IPS-18a (cell line): ENCODE results near the gene HSD17B2.

Source experiments
- H3K27ac ChIP-seq: one replicate; pipeline ENCODE4 v1.5.1; 2013; ENCODE audit warnings: low read length
- H3K27me3 ChIP-seq: one replicate; pipeline ENCODE4 v1.6.1; 2013; ENCODE audit warnings: mild to moderate bottlenecking, low read length; ENCODE audit not compliant: control insufficient read depth, insufficient read depth
- H3K36me3 ChIP-seq: one replicate; pipeline ENCODE4 v1.6.1; 2013; ENCODE audit warnings: low read depth, low read length; ENCODE audit not compliant: control insufficient read depth
- H3K4me1 ChIP-seq: one replicate; pipeline ENCODE4 v1.6.1; 2013; ENCODE audit warnings: low read depth, low read length; ENCODE audit not compliant: control insufficient read depth
- H3K4me3 ChIP-seq: one replicate; pipeline ENCODE4 v1.5.1; 2013; ENCODE audit warnings: low read length
- H3K9ac ChIP-seq: one replicate; pipeline ENCODE4 v1.6.1; 2013; ENCODE audit warnings: mild to moderate bottlenecking, low read length, moderate library complexity
- H3K9me3 ChIP-seq: one replicate; pipeline ENCODE4 v1.6.1; 2013; ENCODE audit warnings: low read depth, low read length; ENCODE audit not compliant: control insufficient read depth

HSD17B2 gene

DNA sequence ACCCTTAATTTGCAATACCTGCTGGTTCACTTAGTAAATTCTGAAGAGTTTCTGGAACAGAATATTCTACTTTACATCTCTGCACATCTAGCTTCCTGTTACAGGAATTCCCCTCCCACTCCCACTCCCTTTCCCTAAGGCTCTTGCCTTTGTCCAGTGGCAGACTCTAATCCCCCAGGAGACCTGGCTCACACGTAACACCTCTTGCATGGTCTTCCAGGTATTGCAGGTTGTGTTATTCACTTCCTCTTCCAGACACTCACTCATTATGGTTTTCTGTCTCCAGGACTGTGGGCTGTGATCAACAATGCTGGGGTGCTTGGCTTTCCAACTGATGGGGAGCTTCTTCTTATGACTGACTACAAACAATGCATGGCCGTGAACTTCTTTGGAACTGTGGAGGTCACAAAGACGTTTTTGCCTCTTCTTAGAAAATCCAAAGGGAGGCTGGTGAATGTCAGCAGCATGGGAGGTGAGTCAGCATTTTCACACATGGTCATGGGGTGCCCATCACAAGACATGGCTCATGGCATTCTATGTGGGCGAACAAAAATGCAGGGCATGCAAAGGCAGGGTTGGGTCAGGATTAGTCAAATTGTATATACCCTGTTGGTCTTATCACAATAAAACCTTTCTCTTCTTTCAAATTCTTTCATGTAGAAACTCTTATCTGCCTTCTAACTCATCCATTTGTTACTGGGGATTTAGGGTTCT, 35.8 kb downstream of the HSD17B2 start:
- Histone ChIP-seq H3K36me3 (no peaks in the 10 kb centered on the region), H3K27ac (no peak overlapping the region), H3K4me3 (no peak overlapping the region), H3K27me3 (no peaks in the 10 kb centered on the region), H3K4me1 (no peaks in the 10 kb centered on the region), H3K9ac (no peak overlapping the region), H3K9me3 (no peaks in the 10 kb centered on the region)

DNA sequence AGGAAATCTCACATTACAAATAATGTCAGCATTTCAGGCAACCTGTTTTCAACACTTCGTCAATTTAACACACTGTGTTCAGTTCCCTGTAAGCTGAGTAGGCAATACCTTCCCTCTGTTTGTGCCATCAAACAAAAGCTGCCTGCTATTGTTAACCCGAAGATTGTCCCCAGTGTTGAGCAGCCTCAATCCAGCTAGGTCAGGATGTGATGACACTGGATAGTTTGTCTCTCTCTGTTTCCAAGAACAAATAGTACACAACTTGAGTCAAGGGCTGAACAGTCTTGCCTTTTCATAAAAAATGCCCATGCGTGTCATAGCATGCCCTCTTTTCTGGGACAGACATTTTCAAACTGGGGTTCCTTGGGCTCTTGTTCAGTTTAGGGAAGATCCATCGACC, 36.4 kb downstream of the HSD17B2 start:
- no peaks in the 10 kb centered on the region for H3K9me3 ChIP-seq
- no peaks in the 10 kb centered on the region for H3K27me3 ChIP-seq
- no peak overlapping the region for H3K27ac ChIP-seq
- no peak overlapping the region for H3K9ac ChIP-seq
- no peaks in the 10 kb centered on the region for H3K36me3 ChIP-seq
- no peak overlapping the region for H3K4me3 ChIP-seq
- no peaks in the 10 kb centered on the region for H3K4me1 ChIP-seq

DNA sequence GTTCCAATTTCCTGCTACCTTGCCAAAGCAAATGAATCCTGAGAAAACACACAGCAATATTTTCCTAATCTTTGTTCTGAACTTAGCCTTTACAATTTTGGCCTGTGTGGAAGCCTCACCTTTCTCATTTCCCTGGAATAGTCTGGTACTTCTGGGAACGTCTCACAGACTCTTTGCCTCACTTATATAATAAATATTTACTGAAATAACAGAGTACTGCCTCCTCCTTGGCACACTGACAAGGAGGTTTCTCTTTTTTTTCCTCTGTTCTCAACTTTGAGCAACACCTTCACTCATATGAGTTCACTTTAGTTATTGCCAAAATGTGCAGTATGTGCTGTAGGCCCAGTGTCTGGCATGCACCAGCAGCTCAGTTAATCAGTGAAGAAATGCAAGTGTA, 37.3 kb downstream of the HSD17B2 start:
- no peak overlapping the region for H3K9ac ChIP-seq
- H3K27ac ChIP-seq, result no peak overlapping the region

DNA sequence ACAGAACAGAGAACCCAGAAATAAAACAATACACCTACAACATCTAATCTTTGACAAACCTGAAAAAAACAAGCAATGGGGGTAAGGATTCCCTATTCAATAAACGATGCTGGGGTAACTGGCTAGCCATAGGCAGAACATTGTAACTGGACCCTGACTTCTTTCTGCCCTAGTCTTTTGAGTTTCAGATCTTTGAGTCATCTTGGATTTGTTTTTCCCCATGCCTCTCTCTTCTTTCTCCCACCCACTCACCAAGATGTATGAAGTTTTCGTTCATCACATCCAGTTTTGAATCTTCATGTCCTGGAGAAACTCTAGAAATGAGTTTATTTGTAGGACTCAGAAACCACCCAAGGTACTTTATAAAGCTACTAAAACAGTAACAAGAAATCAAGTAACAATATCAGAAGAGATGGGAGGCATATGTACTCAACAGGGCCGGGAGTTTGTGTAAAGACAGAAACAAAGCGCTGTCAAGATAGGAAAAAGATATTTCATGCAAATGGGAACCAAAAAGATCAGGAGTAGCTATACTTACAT, 39.0 kb downstream of the HSD17B2 start:
- no peak overlapping the region for H3K27ac ChIP-seq

More for the DNA sequence above, 37.3 kb downstream of the HSD17B2 start:
- Histone ChIP-seq H3K9me3 (no peaks in the 10 kb centered on the region), H3K27me3 (no peaks in the 10 kb centered on the region), H3K36me3 (no peaks in the 10 kb centered on the region), H3K4me1 (no peaks in the 10 kb centered on the region), H3K4me3 (no peak overlapping the region)

DNA sequence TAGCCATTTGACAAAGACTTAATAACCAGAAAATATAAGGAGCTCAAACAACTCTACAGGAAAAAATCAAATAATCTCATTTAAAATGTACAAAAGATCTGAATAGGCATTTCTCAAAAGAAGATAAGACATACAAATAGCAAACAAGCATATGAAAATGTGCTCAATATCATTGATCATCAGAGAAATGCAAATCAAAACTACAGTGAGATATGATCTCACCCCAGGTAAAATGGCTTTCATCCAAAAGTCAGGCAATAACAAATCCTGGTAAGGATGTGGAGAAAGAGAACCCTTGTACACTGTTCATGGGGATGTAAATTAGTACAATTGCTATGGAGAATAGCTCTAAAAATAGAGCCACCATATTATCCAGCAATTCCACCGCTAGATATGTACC, 43.1 kb downstream of the HSD17B2 start:
- H3K9me3 ChIP-seq, result no peaks in the 10 kb centered on the region

More for the DNA sequence above, 39.0 kb downstream of the HSD17B2 start:
- H3K9me3 ChIP-seq, result no peaks in the 10 kb centered on the region
- H3K4me3 ChIP-seq, result no peak overlapping the region
- no peaks in the 10 kb centered on the region for H3K36me3 ChIP-seq
- no peak overlapping the region for H3K9ac ChIP-seq
- no peaks in the 10 kb centered on the region for H3K27me3 ChIP-seq
- no peaks in the 10 kb centered on the region for H3K4me1 ChIP-seq

DNA sequence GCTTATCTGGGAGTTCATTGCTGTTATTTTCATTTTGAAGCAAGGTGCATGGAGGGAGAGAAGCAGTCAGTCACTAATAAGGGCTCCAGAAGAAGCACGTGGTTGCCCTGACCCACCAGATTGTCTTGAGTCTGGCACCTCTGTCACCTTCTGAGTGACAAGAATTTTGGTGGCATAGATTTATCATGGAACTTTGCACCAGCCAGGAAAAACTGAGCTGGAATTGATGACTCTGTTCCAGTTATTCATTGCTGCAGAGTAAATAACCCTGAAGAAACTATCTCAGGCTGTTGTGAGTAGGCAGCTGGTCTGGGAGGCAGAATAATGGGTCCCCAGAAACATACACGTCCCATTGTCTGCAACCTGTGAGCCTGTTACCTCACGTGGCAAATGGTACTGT, 44.8 kb downstream of the HSD17B2 start:
- H3K4me1 ChIP-seq, result no peaks in the 10 kb centered on the region
- H3K9ac ChIP-seq, result no peak overlapping the region
- H3K4me3 ChIP-seq, result no peak overlapping the region
- no peaks in the 10 kb centered on the region for H3K36me3 ChIP-seq
- H3K27ac ChIP-seq, result no peak overlapping the region
- no peaks in the 10 kb centered on the region for H3K9me3 ChIP-seq
- H3K27me3 ChIP-seq, result no peaks in the 10 kb centered on the region

More for the DNA sequence above, 43.1 kb downstream of the HSD17B2 start:
- Histone ChIP-seq H3K36me3 (no peaks in the 10 kb centered on the region), H3K27me3 (no peaks in the 10 kb centered on the region), H3K27ac (no peak overlapping the region), H3K4me3 (no peak overlapping the region), H3K4me1 (no peaks in the 10 kb centered on the region), H3K9ac (no peak overlapping the region)

DNA sequence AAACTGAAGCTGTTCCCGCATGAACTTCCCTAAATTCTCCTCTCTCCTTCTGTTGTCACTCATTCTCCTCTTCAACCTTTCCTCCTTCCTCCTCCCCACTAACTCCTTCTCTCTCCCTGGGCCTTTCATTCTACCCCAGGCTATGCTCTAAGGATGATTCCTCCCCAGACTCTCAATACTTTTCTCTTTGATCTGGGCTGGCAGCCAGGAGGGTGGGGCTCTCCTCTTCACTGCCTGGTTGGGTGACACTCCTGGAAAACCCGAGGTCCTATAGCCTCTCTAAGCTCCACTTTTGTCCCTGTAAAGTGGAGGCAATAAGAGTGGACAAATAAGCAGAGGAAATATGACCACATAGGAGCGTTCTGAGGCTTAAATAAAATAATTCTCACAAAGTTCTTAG, 46.2 kb downstream of the HSD17B2 start:
- H3K27me3 ChIP-seq, result no peaks in the 10 kb centered on the region
- H3K4me1 ChIP-seq, result no peaks in the 10 kb centered on the region
- no peaks in the 10 kb centered on the region for H3K36me3 ChIP-seq
- no peak overlapping the region for H3K27ac ChIP-seq
- H3K4me3 ChIP-seq, result no peak overlapping the region
- H3K9ac ChIP-seq, result no peak overlapping the region
- no peaks in the 10 kb centered on the region for H3K9me3 ChIP-seq

DNA sequence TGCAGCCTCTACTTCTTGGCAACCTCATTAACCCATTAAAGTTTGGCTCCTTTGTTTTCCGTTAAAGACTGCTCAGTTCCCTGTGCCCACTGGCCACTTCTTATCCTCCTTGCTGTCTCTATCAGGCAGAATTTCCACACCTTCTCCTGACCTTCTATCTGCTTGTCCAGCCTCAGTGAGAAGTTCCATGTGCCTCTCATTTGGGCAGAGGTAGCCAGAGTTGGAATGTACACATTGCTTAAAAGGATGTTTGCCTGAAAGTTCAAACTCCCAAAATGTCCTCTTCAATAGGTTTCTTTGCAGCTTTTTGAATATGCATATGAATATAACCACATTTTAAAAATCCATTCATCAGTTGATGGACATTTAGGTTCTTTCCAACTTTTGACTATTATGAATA, 47.0 kb downstream of the HSD17B2 start:
- no peaks in the 10 kb centered on the region for H3K9me3 ChIP-seq
- H3K27ac ChIP-seq, result no peak overlapping the region
- H3K27me3 ChIP-seq, result no peaks in the 10 kb centered on the region
- H3K9ac ChIP-seq, result no peak overlapping the region
- H3K4me3 ChIP-seq, result no peak overlapping the region
- no peaks in the 10 kb centered on the region for H3K4me1 ChIP-seq
- no peaks in the 10 kb centered on the region for H3K36me3 ChIP-seq

DNA sequence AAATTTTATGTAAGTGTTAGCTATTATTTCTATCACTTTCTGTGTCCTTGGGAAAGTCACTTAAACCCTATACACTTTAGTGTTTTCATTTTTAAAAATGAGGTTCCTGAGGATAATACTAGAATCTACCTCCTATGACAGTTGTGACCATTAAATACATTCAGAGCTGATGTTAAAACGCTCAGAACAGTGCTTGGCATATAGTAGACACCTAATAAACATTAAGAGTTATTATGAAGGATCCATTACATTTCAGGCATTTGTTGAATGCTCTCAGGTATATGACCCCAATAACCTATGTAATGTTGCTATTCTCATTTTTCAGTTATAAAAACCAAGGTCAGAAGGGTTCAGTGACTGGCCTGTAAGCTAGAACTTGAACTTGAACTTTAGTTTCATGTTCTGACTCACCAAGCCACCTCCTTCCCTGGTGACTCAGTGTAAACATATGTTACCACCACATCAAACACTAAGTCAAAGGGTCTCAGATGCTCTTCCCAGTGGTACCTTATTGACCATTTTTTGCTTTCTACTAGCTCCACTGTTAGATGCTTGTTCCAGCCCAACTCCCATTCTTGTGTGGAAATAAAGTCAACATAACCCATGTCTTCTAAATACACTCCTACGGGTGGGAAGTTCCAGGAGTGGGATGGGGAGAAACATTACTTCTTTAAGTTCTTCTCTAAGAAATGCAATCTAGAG, 47.6 kb downstream of the HSD17B2 start:
- no peaks in the 10 kb centered on the region for H3K4me1 ChIP-seq
- H3K36me3 ChIP-seq, result no peaks in the 10 kb centered on the region
- no peak overlapping the region for H3K4me3 ChIP-seq
- H3K27ac ChIP-seq, result no peak overlapping the region
- H3K9ac ChIP-seq, result no peak overlapping the region
- no peaks in the 10 kb centered on the region for H3K27me3 ChIP-seq
- no peaks in the 10 kb centered on the region for H3K9me3 ChIP-seq

DNA sequence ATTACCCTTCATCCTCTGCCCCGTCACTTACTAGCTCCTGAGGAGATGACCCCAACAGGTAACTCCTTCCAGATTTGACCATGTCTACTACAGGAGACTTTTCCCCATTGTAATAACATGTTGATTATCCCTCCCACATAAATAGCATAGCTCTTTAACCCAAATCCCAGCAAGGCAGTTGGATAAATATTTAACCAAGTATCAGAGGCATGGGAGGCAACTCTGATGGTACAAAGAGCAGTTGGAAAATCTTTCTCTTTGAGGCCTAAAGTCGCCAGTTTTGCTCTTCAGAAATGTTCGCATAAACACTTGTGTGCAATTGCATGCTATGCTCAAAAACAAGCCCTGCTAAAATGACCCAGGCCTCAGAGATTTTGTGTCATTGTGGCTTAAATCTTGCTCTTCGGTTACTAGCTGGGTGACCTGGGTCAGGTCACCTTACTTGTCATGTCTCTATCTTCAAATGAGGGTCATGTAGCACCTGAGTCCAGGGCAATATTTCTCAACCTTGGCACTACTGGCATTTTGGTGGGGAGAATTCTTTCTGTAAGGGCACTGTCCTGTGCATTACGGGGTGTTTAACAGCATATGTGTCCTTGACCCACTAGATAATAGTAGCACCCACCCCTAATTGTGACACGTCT, 48.8 kb downstream of the HSD17B2 start:
- no peaks in the 10 kb centered on the region for H3K4me1 ChIP-seq
- H3K27ac ChIP-seq, result no peak overlapping the region
- no peaks in the 10 kb centered on the region for H3K36me3 ChIP-seq
- H3K27me3 ChIP-seq, result no peaks in the 10 kb centered on the region
- no peaks in the 10 kb centered on the region for H3K9me3 ChIP-seq
- no peak overlapping the region for H3K4me3 ChIP-seq
- no peak overlapping the region for H3K9ac ChIP-seq

DNA sequence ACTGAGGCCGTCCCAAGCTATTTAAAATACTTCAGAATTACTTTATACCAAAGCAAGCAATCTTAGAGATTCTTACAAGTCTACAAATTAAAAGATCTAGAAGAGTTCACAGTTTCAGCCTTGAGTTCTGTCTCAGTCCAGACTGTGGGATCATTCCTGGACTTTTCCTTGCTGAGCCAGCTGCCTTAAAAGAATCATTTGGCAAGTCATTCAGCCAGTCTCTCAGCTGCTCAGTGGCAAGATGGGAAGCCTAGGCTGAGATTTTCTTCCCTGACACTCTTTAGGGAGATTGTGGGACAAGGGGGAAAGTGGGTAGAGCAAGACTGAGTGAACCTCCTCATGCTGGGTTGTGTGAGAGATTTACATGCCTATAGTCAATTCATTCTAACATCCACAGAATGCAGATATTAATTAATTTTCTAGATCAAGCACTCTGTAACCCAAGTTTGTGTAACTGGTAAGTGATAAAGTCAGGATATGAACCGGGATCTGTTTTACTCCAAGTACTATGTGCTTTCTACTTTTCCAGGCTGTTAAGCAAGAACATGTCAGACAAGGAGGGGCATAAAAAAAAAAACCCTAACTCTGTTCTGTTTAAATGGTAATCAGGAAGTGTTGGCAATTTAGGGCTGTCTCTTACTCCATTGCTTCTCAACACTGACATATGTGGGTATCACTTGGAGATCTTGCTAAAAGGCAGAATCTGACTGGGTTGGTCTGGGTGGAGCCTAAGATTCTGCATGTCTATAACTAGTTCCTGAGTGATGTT, 50.1 kb downstream of the HSD17B2 start:
- Histone ChIP-seq H3K36me3 (no peaks in the 10 kb centered on the region), H3K9ac (no peak overlapping the region), H3K9me3 (no peaks in the 10 kb centered on the region), H3K4me3 (no peak overlapping the region), H3K27ac (no peak overlapping the region), H3K4me1 (no peaks in the 10 kb centered on the region), H3K27me3 (no peaks in the 10 kb centered on the region)
